ENCODE measurements around the gene SOCS3.

Gene SOCS3

GRCh38 chr17:78348055-78348770 lies 11.7 kb downstream of the SOCS3 start:
- peaks cover 17% of the 10 kb centered on the region for H3K4me1 ChIP-seq (ENCODE audit: insufficient read depth, low read length, poor library complexity, severe bottlenecking)
- H3K79me2 ChIP-seq (ENCODE audit: insufficient read depth, low read length), result no peaks in the 10 kb centered on the region
- no peak overlapping the region for H3K4me3 ChIP-seq (ENCODE audit: low read length, poor library complexity, severe bottlenecking)
- no peaks in the 10 kb centered on the region for H3F3A ChIP-seq (ENCODE audit: low read depth)
- no peak overlapping the region for H3K4me2 ChIP-seq (ENCODE audit: low read depth, low read length, poor library complexity, severe bottlenecking)
- no peak overlapping the region for H2AFZ ChIP-seq (ENCODE audit: low read length)
- H3K9me2 ChIP-seq (replicated peaks; ENCODE audit: low read depth, low read length), result no peaks in the 10 kb centered on the region
- H3K9ac ChIP-seq (ENCODE audit: low read depth, low read length, poor library complexity, severe bottlenecking), result no peak overlapping the region
- TF ChIP-seq, protein P1, sequence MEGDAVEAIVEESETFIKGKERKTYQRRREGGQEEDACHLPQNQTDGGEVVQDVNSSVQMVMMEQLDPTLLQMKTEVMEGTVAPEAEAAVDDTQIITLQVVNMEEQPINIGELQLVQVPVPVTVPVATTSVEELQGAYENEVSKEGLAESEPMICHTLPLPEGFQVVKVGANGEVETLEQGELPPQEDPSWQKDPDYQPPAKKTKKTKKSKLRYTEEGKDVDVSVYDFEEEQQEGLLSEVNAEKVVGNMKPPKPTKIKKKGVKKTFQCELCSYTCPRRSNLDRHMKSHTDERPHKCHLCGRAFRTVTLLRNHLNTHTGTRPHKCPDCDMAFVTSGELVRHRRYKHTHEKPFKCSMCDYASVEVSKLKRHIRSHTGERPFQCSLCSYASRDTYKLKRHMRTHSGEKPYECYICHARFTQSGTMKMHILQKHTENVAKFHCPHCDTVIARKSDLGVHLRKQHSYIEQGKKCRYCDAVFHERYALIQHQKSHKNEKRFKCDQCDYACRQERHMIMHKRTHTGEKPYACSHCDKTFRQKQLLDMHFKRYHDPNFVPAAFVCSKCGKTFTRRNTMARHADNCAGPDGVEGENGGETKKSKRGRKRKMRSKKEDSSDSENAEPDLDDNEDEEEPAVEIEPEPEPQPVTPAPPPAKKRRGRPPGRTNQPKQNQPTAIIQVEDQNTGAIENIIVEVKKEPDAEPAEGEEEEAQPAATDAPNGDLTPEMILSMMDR (conservative IDR thresholded peaks at IDR 0.05; ENCODE audit: low read length), result no peak
- TF ChIP-seq EZH2phosphoT487 (IDR thresholded peaks at IDR 0.05; ENCODE audit: borderline replicate concordance), result no peak
- H3K27me3 ChIP-seq (ENCODE audit: insufficient read depth, low read length, poor library complexity, severe bottlenecking), result no peaks in the 10 kb centered on the region
- no peaks in the 10 kb centered on the region for H3K9me3 ChIP-seq (ENCODE audit: insufficient read depth, low read depth, low read length)
- no peaks in the 10 kb centered on the region for H3K36me3 ChIP-seq (ENCODE audit: insufficient read depth, low read length)
- no peaks in the 10 kb centered on the region for H4K20me1 ChIP-seq (ENCODE audit: insufficient read depth, low read length, poor library complexity, severe bottlenecking)

GRCh38 chr17:78347453-78347852 lies 12.4 kb downstream of the SOCS3 start:
- Histone ChIP-seq H3K4me1 (ENCODE audit: insufficient read depth, low read length, poor library complexity, severe bottlenecking) (peaks cover 22% of the 10 kb centered on the region), H3K9me3 (ENCODE audit: insufficient read depth, low read depth, low read length) (no peaks in the 10 kb centered on the region), H3K4me2 (ENCODE audit: low read depth, low read length, poor library complexity, severe bottlenecking) (no peak overlapping the region), H3F3A (ENCODE audit: low read depth) (no peaks in the 10 kb centered on the region), H3K4me3 (ENCODE audit: low read length, poor library complexity, severe bottlenecking) (no peak overlapping the region), H3K36me3 (ENCODE audit: insufficient read depth, low read length) (no peaks in the 10 kb centered on the region), H3K27me3 (ENCODE audit: insufficient read depth, low read length, poor library complexity, severe bottlenecking) (no peaks in the 10 kb centered on the region), H3K79me2 (ENCODE audit: insufficient read depth, low read length) (no peaks in the 10 kb centered on the region), H4K20me1 (ENCODE audit: insufficient read depth, low read length, poor library complexity, severe bottlenecking) (no peaks in the 10 kb centered on the region), H3K9ac (ENCODE audit: low read depth, low read length, poor library complexity, severe bottlenecking) (no peak overlapping the region), H3K9me2 (replicated peaks; ENCODE audit: low read depth, low read length) (no peaks in the 10 kb centered on the region), H2AFZ (ENCODE audit: low read length) (no peak overlapping the region)
- no peak for TF ChIP-seq EZH2phosphoT487 (IDR thresholded peaks at IDR 0.05; ENCODE audit: borderline replicate concordance)
- TF ChIP-seq, protein P1 (conservative IDR thresholded peaks at IDR 0.05; ENCODE audit: low read length), result no peak

- Histone ChIP-seq H3F3A (ENCODE audit: low read depth) (no peaks in the 10 kb centered on the region), H3K9ac (ENCODE audit: low read depth, low read length, poor library complexity, severe bottlenecking) (no peak overlapping the region), H3K4me3 (ENCODE audit: low read length, poor library complexity, severe bottlenecking) (no peak overlapping the region), H4K20me1 (ENCODE audit: insufficient read depth, low read length, poor library complexity, severe bottlenecking) (no peaks in the 10 kb centered on the region), H3K4me1 (ENCODE audit: insufficient read depth, low read length, poor library complexity, severe bottlenecking) (peaks cover 22% of the 10 kb centered on the region), H3K9me2 (replicated peaks; ENCODE audit: low read depth, low read length) (no peaks in the 10 kb centered on the region), H3K36me3 (ENCODE audit: insufficient read depth, low read length) (no peaks in the 10 kb centered on the region), H2AFZ (ENCODE audit: low read length) (no peak overlapping the region), H3K9me3 (ENCODE audit: insufficient read depth, low read depth, low read length) (no peaks in the 10 kb centered on the region), H3K79me2 (ENCODE audit: insufficient read depth, low read length) (no peaks in the 10 kb centered on the region), H3K27me3 (ENCODE audit: insufficient read depth, low read length, poor library complexity, severe bottlenecking) (no peaks in the 10 kb centered on the region), H3K4me2 (ENCODE audit: low read depth, low read length, poor library complexity, severe bottlenecking) (no peak overlapping the region)
- TF ChIP-seq, protein P1 (conservative IDR thresholded peaks at IDR 0.05; ENCODE audit: low read length), result peak; percentile 33; the same call in 1 of the 2 replicates
- TF ChIP-seq EZH2phosphoT487 (IDR thresholded peaks at IDR 0.05; ENCODE audit: borderline replicate concordance), result no peak
Observed at GRCh38 chr17:78346605-78347250, 13.1 kb downstream of the SOCS3 start.

All from Loucy (cell line).